Keratinocyte (primary cell): ENCODE data around the gene AQP7.

Experiments used
- EZH2 ChIP-seq: IDR thresholded peaks from one replicate; pipeline ENCODE4 v1.6.1; 2012; ENCODE audit warnings: inconsistent platforms, mild to moderate bottlenecking, low read length, moderate library complexity
- TF ChIP-seq, protein P1 (sequence below), 3 experiments: IDR thresholded peaks in 1 of 3; conservative IDR thresholded peaks in 1 of 3; optimal IDR thresholded peaks in 1 of 3; 2 replicates in 2 of 3; 3 replicates in 1 of 3; pipeline versions ENCODE3 to v1.5.1; 2011; ENCODE audit warnings: low read length in 3 of 3, mild to moderate bottlenecking in 3 of 3, moderate library complexity in 2 of 3, control low read depth in 1 of 3, inconsistent platforms in 1 of 3; ENCODE audit not compliant: insufficient read depth in 2 of 3; ENCODE audit errors: extremely low read depth in 1 of 3

- TF ChIP-seq, protein P1, sequence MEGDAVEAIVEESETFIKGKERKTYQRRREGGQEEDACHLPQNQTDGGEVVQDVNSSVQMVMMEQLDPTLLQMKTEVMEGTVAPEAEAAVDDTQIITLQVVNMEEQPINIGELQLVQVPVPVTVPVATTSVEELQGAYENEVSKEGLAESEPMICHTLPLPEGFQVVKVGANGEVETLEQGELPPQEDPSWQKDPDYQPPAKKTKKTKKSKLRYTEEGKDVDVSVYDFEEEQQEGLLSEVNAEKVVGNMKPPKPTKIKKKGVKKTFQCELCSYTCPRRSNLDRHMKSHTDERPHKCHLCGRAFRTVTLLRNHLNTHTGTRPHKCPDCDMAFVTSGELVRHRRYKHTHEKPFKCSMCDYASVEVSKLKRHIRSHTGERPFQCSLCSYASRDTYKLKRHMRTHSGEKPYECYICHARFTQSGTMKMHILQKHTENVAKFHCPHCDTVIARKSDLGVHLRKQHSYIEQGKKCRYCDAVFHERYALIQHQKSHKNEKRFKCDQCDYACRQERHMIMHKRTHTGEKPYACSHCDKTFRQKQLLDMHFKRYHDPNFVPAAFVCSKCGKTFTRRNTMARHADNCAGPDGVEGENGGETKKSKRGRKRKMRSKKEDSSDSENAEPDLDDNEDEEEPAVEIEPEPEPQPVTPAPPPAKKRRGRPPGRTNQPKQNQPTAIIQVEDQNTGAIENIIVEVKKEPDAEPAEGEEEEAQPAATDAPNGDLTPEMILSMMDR (optimal IDR thresholded peaks at IDR 0.05 in 1 of 3, IDR thresholded peaks at IDR 0.05 in 1 of 3, conservative IDR thresholded peaks at IDR 0.05 in 1 of 3; ENCODE audit: extremely low read depth in 1 of 3, insufficient read depth in 2 of 3, low read length in 3 of 3), result no peak
- no peak for TF ChIP-seq EZH2
Measured at GRCh38 chr9:33431420-33431819, 29.1 kb upstream of the AQP7 start.
